Gastroesophageal sphincter (tissue), 3 donors: ENCODE data around the gene GPR68.

Experiments used
- EP300 ChIP-seq: sonication (generic); formaldehyde crosslinking; IDR thresholded peaks from one replicate; pipeline ENCODE4 v1.6.1; 2017; ENCODE audit warnings: antibody characterized with exemption, mild to moderate bottlenecking
- POLR2A ChIP-seq, 2 donors: fragments of 450-650 bp; IDR thresholded peaks; one replicate each; pipeline ENCODE4 v1.6.1; 2017; ENCODE audit warnings: antibody characterized with exemption in 2 of 2, mild to moderate bottlenecking in 2 of 2, moderate library complexity in 1 of 2
- POLR2AphosphoS5 ChIP-seq: sonication (generic); formaldehyde crosslinking; IDR thresholded peaks from one replicate; pipeline ENCODE4 v1.6.1; 2017; ENCODE audit warnings: antibody characterized with exemption
- TF ChIP-seq, protein P1 (sequence below), 4 experiments: fragments of 200-600 bp in 2 of 4; fragments of 450-650 bp in 2 of 4; sonication (generic) in 1 of 4; IDR thresholded peaks; one replicate each; pipeline ENCODE4 v1.5.1; 2017 to 2019; ENCODE audit warnings: antibody characterized with exemption in 4 of 4, mild to moderate bottlenecking in 2 of 4, moderate library complexity in 2 of 4

- TF ChIP-seq, protein P1, sequence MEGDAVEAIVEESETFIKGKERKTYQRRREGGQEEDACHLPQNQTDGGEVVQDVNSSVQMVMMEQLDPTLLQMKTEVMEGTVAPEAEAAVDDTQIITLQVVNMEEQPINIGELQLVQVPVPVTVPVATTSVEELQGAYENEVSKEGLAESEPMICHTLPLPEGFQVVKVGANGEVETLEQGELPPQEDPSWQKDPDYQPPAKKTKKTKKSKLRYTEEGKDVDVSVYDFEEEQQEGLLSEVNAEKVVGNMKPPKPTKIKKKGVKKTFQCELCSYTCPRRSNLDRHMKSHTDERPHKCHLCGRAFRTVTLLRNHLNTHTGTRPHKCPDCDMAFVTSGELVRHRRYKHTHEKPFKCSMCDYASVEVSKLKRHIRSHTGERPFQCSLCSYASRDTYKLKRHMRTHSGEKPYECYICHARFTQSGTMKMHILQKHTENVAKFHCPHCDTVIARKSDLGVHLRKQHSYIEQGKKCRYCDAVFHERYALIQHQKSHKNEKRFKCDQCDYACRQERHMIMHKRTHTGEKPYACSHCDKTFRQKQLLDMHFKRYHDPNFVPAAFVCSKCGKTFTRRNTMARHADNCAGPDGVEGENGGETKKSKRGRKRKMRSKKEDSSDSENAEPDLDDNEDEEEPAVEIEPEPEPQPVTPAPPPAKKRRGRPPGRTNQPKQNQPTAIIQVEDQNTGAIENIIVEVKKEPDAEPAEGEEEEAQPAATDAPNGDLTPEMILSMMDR (IDR thresholded peaks at IDR 0.05) = no peak
- TF ChIP-seq POLR2A (IDR thresholded peaks at IDR 0.05) = no peak
- TF ChIP-seq POLR2AphosphoS5 = no peak
- TF ChIP-seq EP300 = no peak
Observed at GRCh38 chr14:91256661-91257060, 12.2 kb upstream of the GPR68 start.
